HepG2 (cell line): ENCODE measurements around the gene SLC25A51. TPM values are rescaled to one million over a fixed set of nuclear protein-coding genes. Genes with fewer than 3 reads are reported as not detected.
A peak's percentile ranks its signal among the peaks of the same experiment; 100 is the strongest.
"Not testable (repeated sequence)": the region's sequence is repeated elsewhere in the genome, so short reads cannot be mapped to it uniquely, and the experiment has no call there.

Experiments
- ATAC-seq: fragments of 200-7000 bp; cut with Tn5 transposase; 3 replicates; pipeline ENCODE4 v1.9.1; 2020; ENCODE audit warnings: mild to moderate bottlenecking, moderate library complexity
- BruUV-seq: library from RNA; stranded (reverse); fragments of 400-500 nt; replicated peaks from 2 replicates; lab custom pipeline; 2021; lab: Mats Ljungman, UMichigan
- CTCF ChIA-PET: fragments of 300-600 bp; formaldehyde crosslinking; extraction: SDS; loops from one replicate; lab custom pipeline; 2021; ENCODE audit warnings: low total read pairs, inconsistent platforms, low intra/inter-chr PET ratio; lab: Yijun Ruan, JAX
- POLR2A ChIA-PET: fragments of 350-600 bp; sonication (Branson Sonifier 250); formaldehyde crosslinking; loops from one replicate; lab custom pipeline; 2020; ENCODE audit warnings: antibody characterized with exemption, inconsistent platforms; lab: Yijun Ruan, JAX
- DNase-seq: peaks from one replicate; pipeline ENCODE4 v3.0.0-alpha.2; 2015; ENCODE audit warnings: low spot score
- FAIRE-seq: peaks from 3 replicates; lab custom pipeline; 2011; peaks lifted over from hg19 to GRCh38; lab: Jason Lieb, UNC
- H2AFZ ChIP-seq: one replicate; pipeline ENCODE4 v1.6.1; 2011; ENCODE audit warnings: low read length, inconsistent platforms
- H3K27ac ChIP-seq: fragments of 300-600 bp; 3 replicates; pipeline ENCODE4 v1.8.0; 2011; ENCODE audit warnings: mixed run types, mild to moderate bottlenecking, mixed read lengths, low read length, inconsistent platforms; ENCODE audit not compliant: insufficient read depth; ENCODE audit errors: extremely low read length
- H3K27me3 ChIP-seq, 2 experiments: fragments of 200-600 bp in 1 of 2; 2 replicates in 1 of 2; 3 replicates in 1 of 2; pipeline versions ENCODE4 v1.6.0 to v1.8.0; 2011; ENCODE audit warnings: low read length in 2 of 2, mild to moderate bottlenecking in 2 of 2, moderate library complexity in 2 of 2, inconsistent platforms in 1 of 2; ENCODE audit not compliant: insufficient read depth in 2 of 2, control insufficient read depth in 1 of 2
- H3K36me3 ChIP-seq, 2 experiments: fragments of 200-600 bp in 1 of 2; replicated peaks in 1 of 2; 2 replicates in 1 of 2; 3 replicates in 1 of 2; pipeline versions ENCODE4 v1.5.1 to v1.8.0; 2011; ENCODE audit warnings: low read length in 2 of 2, inconsistent platforms in 1 of 2; ENCODE audit not compliant: insufficient read depth in 2 of 2, control insufficient read depth in 1 of 2
- H3K4me1 ChIP-seq: 2 replicates; pipeline ENCODE4 v1.5.1; 2012; ENCODE audit warnings: low read length, inconsistent platforms; ENCODE audit not compliant: insufficient read depth
- H3K4me2 ChIP-seq: 2 replicates; pipeline ENCODE4 v1.6.0; 2011; ENCODE audit warnings: low read depth, low read length, inconsistent platforms
- H3K4me3 ChIP-seq, 3 experiments: fragments of 200-600 bp in 1 of 3; sonication (generic), shearing (Covaris generic) in 1 of 3; replicated peaks in 1 of 3; 2 replicates each; pipeline ENCODE4 v1.5.1; 2011 to 2016; ENCODE audit warnings: low read length in 3 of 3, inconsistent platforms in 2 of 3, low read depth in 2 of 3, mild to moderate bottlenecking in 2 of 3, control low read depth in 1 of 3, mixed read lengths in 1 of 3; ENCODE audit not compliant: insufficient read depth in 1 of 3
- H3K79me2 ChIP-seq: one replicate; pipeline ENCODE4 v1.6.1; 2011; ENCODE audit warnings: low read length, inconsistent platforms; ENCODE audit not compliant: insufficient read depth
- H3K9ac ChIP-seq: 2 replicates; pipeline ENCODE4 v1.6.0; 2011; ENCODE audit warnings: mild to moderate bottlenecking, low read depth, low read length, inconsistent platforms; ENCODE audit not compliant: insufficient read depth
- H3K9me3 ChIP-seq: 2 replicates; pipeline ENCODE4 v1.5.1; 2012; ENCODE audit warnings: mild to moderate bottlenecking, low read length
- H4K20me1 ChIP-seq: 2 replicates; pipeline ENCODE4 v1.6.0; 2011; ENCODE audit warnings: inconsistent platforms, mild to moderate bottlenecking, low read length, moderate library complexity; ENCODE audit not compliant: insufficient read depth
- KAT2B ChIP-seq: fragments of 150-350 bp; IDR thresholded peaks from 2 replicates; pipeline ENCODE4 v1.6.1; 2014; ENCODE audit warnings: low read depth, low read length, borderline replicate concordance
- SSRP1 ChIP-seq: IDR thresholded peaks from 2 replicates; pipeline ENCODE4 v1.6.1; 2016; ENCODE audit warnings: control low read depth
- ZNF776 ChIP-seq: sonication (generic); formaldehyde crosslinking; IDR thresholded peaks from 2 replicates; pipeline ENCODE4 v1.4.0; 2020; ENCODE audit warnings: mild to moderate bottlenecking, missing genetic modification reagents
- WGBS: methylation state at CpG from one replicate; pipeline ENCODE4 v1.1.6; 2017; ENCODE audit warnings: low lambda C conversion rate; 5-methylcytosine and 5-hydroxymethylcytosine counted together
- in situ Hi-C: cut with HindIII; loops from 2 replicates; pipeline ENCODE4 v1.10.0; 2017; ENCODE audit warnings: low pct_unique_long_range_greater_than_20kb; ENCODE audit not compliant: extremely low pct_ligation_motif_present
- intact Hi-C: fragments of 100-400 bp; cut with micrococcal nuclease; formaldehyde crosslinking; loops from one replicate; pipeline ENCODE4 v1.10.0; 2022; ENCODE audit not compliant: unreplicated experiment
- polyA plus RNA-seq, 8 experiments: library from polyadenylated mRNA; depleted of rRNA in 3 of 8; stranded (reverse) in 7 of 8; unstranded in 1 of 8; fragments of >200 nt; fragmentation: Illumina TruSeq in 4 of 8; extraction: Trizol in 4 of 8; gene quantifications; 2 replicates each; pipeline versions ENCODE4 v1.2.1 to v1.2.3, GENCODE V29; 2011 to 2016; ENCODE audit warnings: low read depth in 4 of 8, missing spikeins in 1 of 8, mixed read lengths in 1 of 8; ENCODE audit not compliant: insufficient read depth in 1 of 8
- total RNA-seq, 5 experiments: library from RNA; depleted of rRNA; stranded (reverse); fragments of >200 nt; fragmentation: Illumina TruSeq; extraction: Trizol; gene quantifications; 2 replicates each; pipeline ENCODE4 v1.2.3, GENCODE V29; 2016; ENCODE audit warnings: low read depth in 1 of 5

The SLC25A51 gene
- total and polyA plus RNA-seq, 2 of the 13 experiments (the other 11 are each of a cell fraction or from before 2014, with no cell fraction given): 14.6 to 37.7 TPM

DNA sequence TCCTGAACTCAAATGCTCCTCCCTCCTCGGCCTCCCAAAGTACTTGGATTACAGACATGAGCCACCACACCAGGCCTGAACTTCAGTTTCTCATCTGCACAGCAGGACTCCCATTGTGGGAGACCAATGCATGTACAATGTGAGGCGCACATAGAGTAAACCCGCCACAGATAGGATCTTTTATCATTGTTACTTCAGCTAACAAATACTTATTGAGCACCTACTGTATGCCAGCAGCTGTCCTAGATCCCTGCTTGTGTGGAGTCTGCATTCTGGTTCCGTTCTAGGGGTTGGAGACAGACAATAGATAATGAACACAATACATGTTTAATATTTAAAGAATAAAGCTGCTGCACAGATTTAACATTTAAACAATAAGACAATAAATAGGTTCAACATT lies 6.3 kb upstream of the SLC25A51 start (continued):
- no peak for TF ChIP-seq KAT2B

GRCh38 chr9:37909836-37910235 lies 5.9 kb upstream of the SLC25A51 start:
- CTCF ChIA-PET, H3K79me2 ChIP-seq, H3K27me3 ChIP-seq, FAIRE-seq, H3K9me3 ChIP-seq, H3K9ac ChIP-seq, H3K4me3 ChIP-seq, H3K27ac ChIP-seq, ATAC-seq, H3K4me2 ChIP-seq, H3K36me3 ChIP-seq, H2AFZ ChIP-seq, DNase-seq, H4K20me1 ChIP-seq, BruUV-seq: not testable (repeated sequence)
- in situ Hi-C loops: loop anchor here (5.0 to 25.0 kb wide), 5 partner anchors 162 to 445 kb away; partner anchors contain the start of gene POLR1E
- POLR2A ChIA-PET: interaction anchor here (0.6 kb wide), 1 partner anchor 447 kb away, joined by 3 read pairs; no protein-coding TSS in a partner anchor
- WGBS: 60% methylated on average over 5 of the region's 5 CpGs
- peaks cover 46% of the 10 kb centered on the region for H3K4me1 ChIP-seq
- intact Hi-C loops: loop anchor here (5.0 kb wide), 3 partner anchors 57 to 452 kb away; no protein-coding TSS in a partner anchor

DNA sequence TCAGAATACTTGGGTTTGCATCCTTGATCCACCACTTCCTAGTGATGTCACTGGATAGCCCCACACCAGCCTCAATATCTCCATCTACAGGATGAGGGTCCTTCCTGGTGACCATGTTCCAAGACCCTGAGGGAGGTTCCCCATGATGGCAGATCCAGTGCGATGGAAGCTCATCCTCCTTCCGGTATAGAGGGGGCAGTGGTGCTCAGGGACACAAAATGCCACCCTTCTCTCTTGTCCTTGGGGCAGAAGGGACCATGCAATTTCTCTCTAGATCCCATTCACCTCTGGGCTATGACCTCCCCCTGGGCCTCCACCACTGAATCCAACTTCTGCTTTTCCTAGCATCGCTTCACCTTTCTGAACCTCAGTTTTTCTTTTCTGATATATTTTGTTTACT lies 5.4 kb upstream of the SLC25A51 start:
- BruUV-seq: no TSS peak
- in situ Hi-C loops (loop anchor here (5.0 to 25.0 kb wide), 4 partner anchors 163 to 445 kb away; partner anchors contain the start of gene POLR1E), intact Hi-C loops (no loop called here)
- ChIA-PET CTCF (no interaction called here), POLR2A (interaction anchor here (1.0 to 2.2 kb wide), 15 partner anchors 55 to 528 kb away, joined by 3 to 14 read pairs (median 5); partner anchors contain the start of genes ALDH1B1, GRHPR and POLR1E)
- no peaks in the 10 kb centered on the region for H3K36me3 ChIP-seq
- no peak overlapping the region for H3K4me3 ChIP-seq
- no peaks in the 10 kb centered on the region for H3K79me2 ChIP-seq
- no peak for DNase-seq
- FAIRE-seq: no peak
- H4K20me1 ChIP-seq: no peaks in the 10 kb centered on the region
- H3K27ac ChIP-seq: no peak overlapping the region
- H2AFZ ChIP-seq: no peak overlapping the region
- H3K9me3 ChIP-seq: no peaks in the 10 kb centered on the region
- TF ChIP-seq ZNF776 (CRISPR knock-in tag) (no peak), SSRP1 (CRISPR knock-in tag) (0 out of 2 replicates have a peak, but pooled peaks have one; percentile 19)
- H3K9ac ChIP-seq: no peak overlapping the region
- 99% methylated on average over 3 of the region's 3 CpGs for WGBS
- 0 out of 2 replicates have a peak overlapping the region, but pooled peaks have one; percentile 34 for H3K4me2 ChIP-seq
- ATAC-seq: no peak
- H3K4me1 ChIP-seq: peaks cover 50% of the 10 kb centered on the region
- no peaks in the 10 kb centered on the region for H3K27me3 ChIP-seq
